ENCODE results near the gene C19orf12.

Gene C19orf12

GRCh38 chr19:29706635-29707034 is 8.4 kb downstream of the C19orf12 start:
- TF ChIP-seq, protein P1, sequence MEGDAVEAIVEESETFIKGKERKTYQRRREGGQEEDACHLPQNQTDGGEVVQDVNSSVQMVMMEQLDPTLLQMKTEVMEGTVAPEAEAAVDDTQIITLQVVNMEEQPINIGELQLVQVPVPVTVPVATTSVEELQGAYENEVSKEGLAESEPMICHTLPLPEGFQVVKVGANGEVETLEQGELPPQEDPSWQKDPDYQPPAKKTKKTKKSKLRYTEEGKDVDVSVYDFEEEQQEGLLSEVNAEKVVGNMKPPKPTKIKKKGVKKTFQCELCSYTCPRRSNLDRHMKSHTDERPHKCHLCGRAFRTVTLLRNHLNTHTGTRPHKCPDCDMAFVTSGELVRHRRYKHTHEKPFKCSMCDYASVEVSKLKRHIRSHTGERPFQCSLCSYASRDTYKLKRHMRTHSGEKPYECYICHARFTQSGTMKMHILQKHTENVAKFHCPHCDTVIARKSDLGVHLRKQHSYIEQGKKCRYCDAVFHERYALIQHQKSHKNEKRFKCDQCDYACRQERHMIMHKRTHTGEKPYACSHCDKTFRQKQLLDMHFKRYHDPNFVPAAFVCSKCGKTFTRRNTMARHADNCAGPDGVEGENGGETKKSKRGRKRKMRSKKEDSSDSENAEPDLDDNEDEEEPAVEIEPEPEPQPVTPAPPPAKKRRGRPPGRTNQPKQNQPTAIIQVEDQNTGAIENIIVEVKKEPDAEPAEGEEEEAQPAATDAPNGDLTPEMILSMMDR (IDR thresholded peaks at IDR 0.05; ENCODE audit: low read length, missing control alignments) = no peak
- no peak for DNase-seq (ENCODE audit: low read depth)
- no peak overlapping the region for H3K4me3 ChIP-seq (replicated peaks; ENCODE audit: low read depth, low read length)

DNA sequence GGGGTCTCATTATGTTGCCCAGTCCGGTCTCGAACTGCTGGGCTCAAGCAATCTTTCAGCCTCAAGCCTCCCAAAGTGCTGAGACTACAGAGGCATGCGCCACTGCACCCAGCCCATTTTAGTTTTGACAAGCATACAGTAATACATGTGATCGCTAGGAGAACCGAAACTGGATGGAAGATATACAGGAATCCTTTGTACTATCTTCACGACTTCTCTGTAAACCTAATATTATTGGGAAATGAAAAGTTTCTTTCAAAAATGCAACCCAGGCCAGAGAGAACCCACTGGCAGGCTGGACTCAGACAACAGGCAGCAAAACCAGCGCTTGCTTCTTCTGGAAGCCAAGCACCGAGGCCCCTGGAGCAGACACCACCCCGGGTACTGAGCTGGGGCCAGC is 9.4 kb downstream of the C19orf12 start:
- no peak overlapping the region for H3K4me3 ChIP-seq (replicated peaks; ENCODE audit: low read depth, low read length)
- no peak for DNase-seq (ENCODE audit: low read depth)
- TF ChIP-seq, protein P1 (IDR thresholded peaks at IDR 0.05; ENCODE audit: low read length, missing control alignments) = no peak

DNA sequence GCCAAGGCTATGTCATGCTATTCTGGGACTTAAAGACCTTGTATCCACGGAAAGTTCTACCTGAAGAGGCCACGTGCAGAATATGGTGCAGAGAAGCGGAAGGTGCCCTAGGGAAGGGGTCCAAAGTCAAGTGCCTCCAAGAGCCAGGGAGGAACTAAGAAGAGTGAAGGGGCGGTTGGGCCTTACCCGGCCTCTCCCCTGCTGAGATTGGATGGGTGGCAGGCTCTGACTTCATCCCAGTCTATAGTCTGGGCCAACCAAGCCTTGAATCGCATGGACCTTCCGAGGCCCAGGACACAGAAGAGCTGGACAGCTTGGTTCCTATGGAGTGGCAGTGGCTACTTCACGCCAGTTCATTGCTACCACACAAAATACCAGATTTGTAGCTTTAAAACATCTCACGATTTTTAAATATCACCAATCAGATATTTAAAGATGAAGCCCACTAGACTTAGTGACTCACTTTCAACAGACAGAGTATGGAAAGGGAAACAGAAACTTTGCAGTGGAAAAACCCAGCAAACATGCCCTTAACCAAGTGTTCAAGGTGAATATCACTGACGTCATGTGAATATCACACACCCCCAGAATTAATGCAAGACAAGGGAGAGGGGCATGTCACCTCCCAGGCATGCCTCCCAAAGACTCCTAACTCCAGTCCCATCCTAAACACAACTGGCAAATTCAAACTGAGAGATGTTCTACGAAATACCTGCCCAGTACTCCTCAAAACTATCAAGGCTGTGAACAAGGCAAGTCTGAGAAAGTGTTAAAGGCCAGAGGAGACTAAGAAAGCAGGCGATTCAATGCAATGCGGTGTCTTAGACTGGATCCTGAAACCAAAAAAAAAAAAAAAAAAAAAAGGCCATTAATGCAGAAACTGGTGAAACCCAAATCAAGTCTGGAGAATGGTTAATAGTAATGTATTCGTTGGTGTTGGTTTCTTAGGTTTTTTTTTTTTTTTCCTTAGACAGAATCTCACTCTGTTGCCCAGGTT is 10.2 kb downstream of the C19orf12 start:
- TF ChIP-seq, protein P1 (IDR thresholded peaks at IDR 0.05; ENCODE audit: low read length, missing control alignments) = no peak
- no peak overlapping the region for H3K4me3 ChIP-seq (replicated peaks; ENCODE audit: low read depth, low read length)
- no peak for DNase-seq (ENCODE audit: low read depth)

- TF ChIP-seq, protein P1 (IDR thresholded peaks at IDR 0.05; ENCODE audit: low read length, missing control alignments) = no peak
- no peak for DNase-seq (ENCODE audit: low read depth)
- no peak overlapping the region for H3K4me3 ChIP-seq (replicated peaks; ENCODE audit: low read depth, low read length)
These were observed 12.1 kb downstream of the C19orf12 start for GRCh38 chr19:29702963-29703320.

DNA sequence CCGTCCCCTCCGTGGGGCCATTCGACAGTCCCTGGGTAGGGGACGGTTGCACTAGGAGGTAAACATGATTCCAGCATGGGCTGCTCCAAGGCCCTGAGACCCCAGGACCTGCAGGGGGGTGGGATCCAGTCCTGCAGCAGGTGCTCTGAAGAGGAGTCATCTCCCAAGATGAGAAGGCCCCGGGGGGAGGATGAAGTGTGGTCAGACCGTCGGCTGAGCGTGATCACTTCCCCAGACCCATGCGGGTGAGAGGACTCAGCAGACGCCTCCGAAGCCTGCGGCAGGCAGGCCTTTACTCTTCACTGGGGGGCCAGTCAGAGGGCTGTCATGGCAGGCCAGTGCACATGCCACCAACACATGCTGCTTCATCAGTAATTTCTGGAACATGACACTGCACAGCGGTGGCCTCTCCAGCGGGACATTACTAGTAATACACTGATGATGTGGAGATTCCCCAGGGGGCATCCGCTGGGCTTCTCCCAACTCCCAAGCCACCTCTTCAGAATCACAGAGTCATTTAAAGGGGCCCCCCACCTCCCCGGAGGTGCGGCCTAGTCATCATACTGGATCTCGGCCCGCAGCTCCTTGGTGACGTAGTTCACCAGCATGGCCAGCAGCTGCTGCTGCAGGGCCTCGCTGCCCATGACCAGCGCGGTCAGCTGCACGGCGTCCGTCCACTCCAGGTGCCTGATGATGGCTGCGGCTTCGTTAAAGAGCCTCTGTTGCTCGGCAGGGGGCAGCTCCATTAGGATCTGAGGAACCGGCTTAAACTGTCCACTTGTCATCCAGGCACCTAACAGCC is 12.7 kb downstream of the C19orf12 start:
- DNase-seq (ENCODE audit: low read depth) = no peak
- TF ChIP-seq, protein P1 (IDR thresholded peaks at IDR 0.05; ENCODE audit: low read length, missing control alignments) = no peak
- H3K4me3 ChIP-seq (replicated peaks; ENCODE audit: low read depth, low read length) = no peak overlapping the region

DNA sequence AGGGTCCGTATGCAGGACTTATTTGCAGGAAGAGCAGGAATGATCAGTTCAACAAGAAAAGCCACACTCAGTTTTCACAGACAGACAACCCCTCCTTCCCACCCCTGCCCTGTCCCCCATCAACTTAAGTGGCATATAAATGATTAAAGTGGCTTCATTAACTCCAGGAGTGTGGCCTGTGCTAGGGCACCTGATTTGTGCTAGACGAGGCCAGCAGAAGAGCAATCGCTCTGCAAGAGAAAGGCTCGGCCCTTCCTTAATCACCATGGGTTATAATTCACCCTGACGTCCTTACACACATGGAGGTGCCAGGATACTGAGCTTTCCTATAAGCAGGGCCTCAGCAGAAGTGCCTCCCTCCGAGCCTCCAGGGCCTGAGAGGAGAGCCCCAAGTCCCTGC is 14.6 kb downstream of the C19orf12 start:
- H3K4me3 ChIP-seq (replicated peaks; ENCODE audit: low read depth, low read length) = no peak overlapping the region
- TF ChIP-seq, protein P1 (IDR thresholded peaks at IDR 0.05; ENCODE audit: low read length, missing control alignments) = no peak
- no peak for DNase-seq (ENCODE audit: low read depth)
